ENCODE results near the gene URAD.
"Not testable (repeated sequence)": the region's sequence is repeated elsewhere in the genome, so short reads cannot be mapped to it uniquely, and the experiment has no call there.

URAD gene

GRCh38 chr13:27965343-27965739 is 23.2 kb downstream of the URAD start:
- no peak overlapping the region for H3K4me3 ChIP-seq (ENCODE audit: low read depth, low read length)
- no peak for TF ChIP-seq CTCF (IDR thresholded peaks at IDR 0.05; ENCODE audit: low read depth, low read length)

GRCh38 chr13:27964741-27965323 is 23.7 kb downstream of the URAD start:
- TF ChIP-seq CTCF (IDR thresholded peaks at IDR 0.05; ENCODE audit: low read depth, low read length), result no peak
- no peak overlapping the region for H3K4me3 ChIP-seq (ENCODE audit: low read depth, low read length)

- not testable (repeated sequence) for H3K4me3 ChIP-seq (ENCODE audit: low read depth, low read length)
These were observed 24.3 kb downstream of the URAD start for GRCh38 chr13:27964206-27964605.

- TF ChIP-seq CTCF (IDR thresholded peaks at IDR 0.05; ENCODE audit: low read depth, low read length), result no peak
- no peak overlapping the region for H3K4me3 ChIP-seq (ENCODE audit: low read depth, low read length)
These were observed 25.0 kb downstream of the URAD start for GRCh38 chr13:27963491-27963890.

GRCh38 chr13:27962982-27963381 is 25.5 kb downstream of the URAD start:
- no peak overlapping the region for H3K4me3 ChIP-seq (ENCODE audit: low read depth, low read length)
- no peak for TF ChIP-seq CTCF (IDR thresholded peaks at IDR 0.05; ENCODE audit: low read depth, low read length)

- no peak for TF ChIP-seq CTCF (IDR thresholded peaks at IDR 0.05; ENCODE audit: low read depth, low read length)
- no peak overlapping the region for H3K4me3 ChIP-seq (ENCODE audit: low read depth, low read length)
These were observed 26.2 kb downstream of the URAD start for GRCh38 chr13:27962128-27962841.

GRCh38 chr13:27961227-27962085 is 27.0 kb downstream of the URAD start:
- TF ChIP-seq CTCF (IDR thresholded peaks at IDR 0.05; ENCODE audit: low read depth, low read length), result no peak

More at GRCh38 chr13:27961227-27962085, 27.0 kb downstream of the URAD start:
- H3K4me3 ChIP-seq (ENCODE audit: low read depth, low read length), result no peak overlapping the region

All from WI38 (cell line).